ENCODE measurements around the gene TBC1D24. TPM values are rescaled to one million over a fixed set of nuclear protein-coding genes. Genes with fewer than 3 reads are reported as not detected.

Gene TBC1D24
- total RNA-seq, 4 donors from 2014 or later: 8.3 to 19.3 (median 11.6) TPM

DNA sequence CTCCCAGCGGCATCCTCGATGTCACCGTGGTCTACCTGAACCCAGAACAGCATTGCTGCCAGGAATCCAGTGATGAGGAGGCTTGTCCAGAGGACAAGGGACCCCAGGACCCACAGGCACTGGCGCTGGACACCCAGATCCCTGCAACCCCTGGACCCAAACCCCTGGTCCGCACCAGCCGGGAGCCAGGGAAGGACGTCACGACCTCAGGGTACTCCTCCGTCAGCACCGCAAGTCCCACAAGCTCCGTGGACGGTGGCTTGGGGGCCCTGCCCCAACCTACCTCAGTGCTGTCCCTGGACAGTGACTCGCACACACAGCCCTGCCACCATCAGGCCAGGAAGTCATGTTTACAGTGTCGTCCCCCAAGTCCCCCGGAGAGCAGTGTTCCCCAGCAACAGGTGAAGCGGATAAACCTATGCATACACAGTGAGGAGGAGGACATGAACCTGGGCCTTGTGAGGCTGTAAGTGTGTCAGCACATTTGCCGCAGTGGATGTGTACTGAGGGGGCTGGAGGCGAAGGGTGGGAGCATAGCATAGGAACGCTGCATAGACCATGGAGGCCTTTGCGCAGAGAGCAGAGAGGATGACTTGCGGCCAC is 18.3 kb upstream of the TBC1D24 start:
- TF ChIP-seq POLR2A (IDR thresholded peaks at IDR 0.05) (no peak), CTCF (IDR thresholded peaks at IDR 0.05) (no peak), EP300 (IDR thresholded peaks at IDR 0.05; ENCODE audit: low read depth) (no peak), POLR2AphosphoS5 (IDR thresholded peaks at IDR 0.05) (no peak)
- Histone ChIP-seq H3K9me3 (no peaks in the 10 kb centered on the region), H3K36me3 (peaks cover 0 to 6% (median 0%) of the 10 kb centered on the region in 4 donors), H3K27me3 (no peaks in the 10 kb centered on the region), H3K27ac (no peak overlapping the region), H3K4me3 (no peak overlapping the region), H3K4me1 (peaks cover 11 to 19% (median 15%) of the 10 kb centered on the region in 4 donors)
- DNase-seq: no peak
- intact Hi-C loops (cut with DNase I; ENCODE audit: low total_unique reads): no loop called here
- in situ Hi-C loops (cut with MboI; ENCODE audit: low pct_ligation_motif_present in 1 of 4, low pct_unique_long_range_greater_than_20kb in 1 of 4, low sequenced_read_pairs in 3 of 4): no loop called here
- WGBS, 2 donors (ENCODE audit: low coverage in 1 of 2): 91 to 94% methylated on average over 5 to 21 of the region's 21 CpGs

DNA sequence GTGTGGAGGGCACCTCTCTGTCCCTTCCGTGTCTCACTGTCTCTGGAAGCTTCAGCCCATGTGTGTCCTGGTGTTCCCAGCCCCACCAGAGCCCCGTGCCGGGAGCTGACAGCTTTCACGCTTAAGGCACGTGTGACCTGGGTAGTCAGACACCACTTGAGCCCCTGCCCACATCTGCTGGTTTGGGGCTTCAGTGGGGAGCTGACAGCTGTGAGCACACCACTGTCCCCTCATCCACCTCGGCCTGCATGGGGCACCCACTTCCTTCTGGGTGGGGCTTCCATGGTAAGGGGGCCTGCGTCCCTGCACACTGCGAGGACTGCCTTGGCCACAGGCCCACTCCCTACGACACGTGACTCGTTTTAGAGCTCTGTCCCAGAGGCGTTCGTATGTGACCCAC is 17.7 kb upstream of the TBC1D24 start:
- intact Hi-C loops (cut with DNase I; ENCODE audit: low total_unique reads) (no loop called here), in situ Hi-C loops (cut with MboI; ENCODE audit: low pct_ligation_motif_present in 1 of 4, low pct_unique_long_range_greater_than_20kb in 1 of 4, low sequenced_read_pairs in 3 of 4) (no loop called here)
- WGBS, 2 donors (ENCODE audit: low coverage in 1 of 2): 77% methylated on average over 13 of the region's 13 CpGs; no CpG with 5 or more reads in 1 of the 2 donors
- TF ChIP-seq EP300 (IDR thresholded peaks at IDR 0.05; ENCODE audit: low read depth): no peak
- TF ChIP-seq POLR2A (IDR thresholded peaks at IDR 0.05): no peak
- no peak for TF ChIP-seq POLR2AphosphoS5 (IDR thresholded peaks at IDR 0.05)
- TF ChIP-seq CTCF (IDR thresholded peaks at IDR 0.05): no peak
- H3K4me1 ChIP-seq: peaks cover 11 to 19% (median 15%) of the 10 kb centered on the region in 4 donors
- DNase-seq: no peak
- no peak overlapping the region for H3K27ac ChIP-seq
- H3K9me3 ChIP-seq: no peaks in the 10 kb centered on the region
- peaks cover 0 to 6% (median 0%) of the 10 kb centered on the region in 4 donors for H3K36me3 ChIP-seq
- H3K4me3 ChIP-seq: no peak overlapping the region
- H3K27me3 ChIP-seq: no peaks in the 10 kb centered on the region

DNA sequence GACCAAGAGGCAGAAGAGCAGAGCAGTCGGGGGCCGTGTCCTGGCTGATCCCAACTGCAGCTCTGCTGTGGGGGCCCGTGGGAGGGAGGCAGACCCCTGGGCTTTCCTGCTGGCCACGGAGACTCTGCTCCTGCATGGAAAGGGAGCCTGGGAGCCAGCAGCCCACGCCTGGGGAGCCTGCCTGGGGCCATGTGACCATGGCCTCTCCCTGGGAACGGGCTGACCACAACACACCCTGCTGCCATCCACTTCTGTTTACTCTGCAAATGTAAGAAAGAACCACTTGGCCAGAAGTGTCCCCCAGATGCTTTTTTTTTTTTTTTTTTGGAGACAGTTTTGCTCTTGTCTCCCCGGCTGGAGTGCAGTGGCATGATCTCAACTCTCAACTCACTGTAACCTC is 17.0 kb upstream of the TBC1D24 start:
- H3K4me3 ChIP-seq: no peak overlapping the region
- no peaks in the 10 kb centered on the region for H3K27me3 ChIP-seq
- TF ChIP-seq POLR2AphosphoS5 (IDR thresholded peaks at IDR 0.05) (no peak), CTCF (IDR thresholded peaks at IDR 0.05) (no peak), POLR2A (IDR thresholded peaks at IDR 0.05) (no peak), EP300 (IDR thresholded peaks at IDR 0.05; ENCODE audit: low read depth) (no peak)
- peaks cover 0 to 6% (median 0%) of the 10 kb centered on the region in 4 donors for H3K36me3 ChIP-seq
- in situ Hi-C loops (cut with MboI; ENCODE audit: low pct_ligation_motif_present in 1 of 4, low pct_unique_long_range_greater_than_20kb in 1 of 4, low sequenced_read_pairs in 3 of 4): no loop called here
- intact Hi-C loops (cut with DNase I; ENCODE audit: low total_unique reads): no loop called here
- H3K9me3 ChIP-seq: no peaks in the 10 kb centered on the region
- H3K27ac ChIP-seq: no peak overlapping the region
- peaks cover 11 to 19% (median 15%) of the 10 kb centered on the region in 4 donors for H3K4me1 ChIP-seq
- WGBS, 2 donors (ENCODE audit: low coverage in 1 of 2): 86 to 100% methylated on average over 1 to 7 of the region's 7 CpGs
- DNase-seq: no peak

- peak overlapping the region in 3 of 4 donors; percentile 11 to 58 (median 18) for H3K27ac ChIP-seq
- intact Hi-C loops (cut with DNase I; ENCODE audit: low total_unique reads): no loop called here
- no peaks in the 10 kb centered on the region for H3K36me3 ChIP-seq
- peaks cover 11 to 19% (median 15%) of the 10 kb centered on the region in 4 donors for H3K4me1 ChIP-seq
- TF ChIP-seq EP300 (IDR thresholded peaks at IDR 0.05; ENCODE audit: low read depth): no peak
- TF ChIP-seq CTCF (IDR thresholded peaks at IDR 0.05): no peak
- no peak for TF ChIP-seq POLR2A (IDR thresholded peaks at IDR 0.05)
- TF ChIP-seq POLR2AphosphoS5 (IDR thresholded peaks at IDR 0.05): no peak
- in situ Hi-C loops (cut with MboI; ENCODE audit: low pct_ligation_motif_present in 1 of 4, low pct_unique_long_range_greater_than_20kb in 1 of 4, low sequenced_read_pairs in 3 of 4): no loop called here
- H3K4me3 ChIP-seq: peak overlapping the region; percentile 41 to 60 (median 49)
- no peak for DNase-seq
- WGBS, 2 donors (ENCODE audit: low coverage in 1 of 2): 27 to 45% methylated on average over 4 to 18 of the region's 18 CpGs
- H3K27me3 ChIP-seq: no peaks in the 10 kb centered on the region
- no peaks in the 10 kb centered on the region for H3K9me3 ChIP-seq
Observed at GRCh38 chr16:2458887-2459646, 15.9 kb upstream of the TBC1D24 start.
